Coronary artery (tissue), 2 donors: ENCODE results near the gene LRRC71.

Experiments
- DNase-seq: peaks from one replicate; pipeline ENCODE4 v3.0.0-alpha.2; 2017; ENCODE audit warnings: low spot score
- H3K27ac ChIP-seq, 2 donors: fragments of 200-600 bp; sonication (generic); one replicate each; pipeline ENCODE4 v1.5.1; 2016 to 2019
- H3K4me3 ChIP-seq: fragments of 200-600 bp; sonication (generic); 2 replicates; pipeline ENCODE4 v1.5.1; 2016; ENCODE audit warnings: mild to moderate bottlenecking, moderate library complexity
- CTCF ChIP-seq: fragments of 200-600 bp; sonication (generic); IDR thresholded peaks from one replicate; pipeline ENCODE4 v1.5.1; 2019; ENCODE audit warnings: antibody characterized with exemption

The LRRC71 gene

GRCh38 chr1:156927215-156928042 lies 7.0 kb downstream of the LRRC71 start:
- peak overlapping the region; percentile 66 for H3K4me3 ChIP-seq
- H3K27ac ChIP-seq, result no peak overlapping the region
- TF ChIP-seq CTCF, result peak; percentile 56
- no peak for DNase-seq

- no peak for DNase-seq
- peak; percentile 11 for TF ChIP-seq CTCF
- Histone ChIP-seq H3K4me3 (peak overlapping the region; percentile 66), H3K27ac (no peak overlapping the region)
These were observed 7.7 kb downstream of the LRRC71 start for GRCh38 chr1:156928043-156928602.

- DNase-seq, result no peak
- H3K4me3 ChIP-seq, result no peak overlapping the region
- TF ChIP-seq CTCF, result no peak
- no peak overlapping the region for H3K27ac ChIP-seq
These were observed 9.3 kb downstream of the LRRC71 start for GRCh38 chr1:156929596-156930238.

GRCh38 chr1:156930483-156930882 lies 10.1 kb downstream of the LRRC71 start:
- H3K27ac ChIP-seq, result no peak overlapping the region
- DNase-seq, result no peak
- TF ChIP-seq CTCF, result no peak
- no peak overlapping the region for H3K4me3 ChIP-seq

GRCh38 chr1:156931211-156931952 lies 10.9 kb downstream of the LRRC71 start:
- peak overlapping the region; percentile 19 for H3K4me3 ChIP-seq
- no peak for TF ChIP-seq CTCF
- H3K27ac ChIP-seq, result no peak overlapping the region
- no peak for DNase-seq

- no peak for TF ChIP-seq CTCF
- Histone ChIP-seq H3K4me3 (peak overlapping the region; percentile 19), H3K27ac (no peak overlapping the region)
- no peak for DNase-seq
These were observed 11.7 kb downstream of the LRRC71 start for GRCh38 chr1:156931974-156932710.
